ENCODE data around the gene TRAF2.

The TRAF2 gene

GRCh38 chr9:136964833-136965422, 78.6 kb downstream of the TRAF2 start:
- DNase-seq: no peak

GRCh38 chr9:136965771-136966484, 79.6 kb downstream of the TRAF2 start:
- no peak for DNase-seq

- no peak for DNase-seq
Measured at GRCh38 chr9:136968333-136969127, 82.2 kb downstream of the TRAF2 start.

- no peak for DNase-seq
Measured at GRCh38 chr9:136969150-136969549, 82.8 kb downstream of the TRAF2 start.

- DNase-seq: no peak
Measured at GRCh38 chr9:136969774-136970173, 83.5 kb downstream of the TRAF2 start.

GRCh38 chr9:136970361-136970760, 84.0 kb downstream of the TRAF2 start:
- DNase-seq: no peak

- DNase-seq: no peak
Measured at GRCh38 chr9:136971746-136972145, 85.4 kb downstream of the TRAF2 start.

- no peak for DNase-seq
Measured at GRCh38 chr9:136972335-136972734, 86.0 kb downstream of the TRAF2 start.

GRCh38 chr9:136972743-136973142, 86.4 kb downstream of the TRAF2 start:
- DNase-seq: no peak

- DNase-seq: no peak
Measured at GRCh38 chr9:136973618-136974617, 87.6 kb downstream of the TRAF2 start.

- no peak for DNase-seq
Measured at GRCh38 chr9:136974817-136975535, 88.7 kb downstream of the TRAF2 start.

- no peak for DNase-seq
Measured at GRCh38 chr9:136975644-136976043, 89.3 kb downstream of the TRAF2 start.

Data from NCI-H146 (cell line).